GM23338 (cell line): Measurements from ENCODE around the gene TSHZ3. TPM values are rescaled to one million over a fixed set of nuclear protein-coding genes. Genes with fewer than 3 reads are reported as not detected.
A peak's percentile ranks its signal among the peaks of the same experiment; 100 is the strongest.

Experiments used
- ATAC-seq: fragments of 200-7000 bp; cut with Tn5 transposase; 3 replicates; pipeline ENCODE4 v1.9.1; 2020
- DNase-seq: peaks from one replicate; pipeline ENCODE4 v3.0.0-alpha.2; 2015; ENCODE audit warnings: low spot score
- H2AFZ ChIP-seq: fragments of 200-600 bp; sonication (generic); 2 replicates; pipeline ENCODE4 v1.8.0; 2016; ENCODE audit warnings: antibody characterized with exemption, mild to moderate bottlenecking, moderate library complexity
- H3F3A ChIP-seq: fragments of 200-600 bp; sonication (generic); replicated peaks from 2 replicates; pipeline ENCODE4 v1.8.0; 2017; ENCODE audit warnings: antibody characterized with exemption, mixed run types, low read depth
- H3K27ac ChIP-seq: fragments of 200-600 bp; sonication (generic); 2 replicates; pipeline ENCODE4 v1.6.1; 2016; ENCODE audit warnings: low read depth
- H3K27me3 ChIP-seq: fragments of 200-600 bp; sonication (generic); 2 replicates; pipeline ENCODE4 v1.8.0; 2016; ENCODE audit warnings: mild to moderate bottlenecking, mixed run types, moderate library complexity; ENCODE audit not compliant: insufficient read depth
- H3K36me3 ChIP-seq: fragments of 200-600 bp; sonication (generic); 2 replicates; pipeline ENCODE4 v1.8.0; 2016; ENCODE audit warnings: mild to moderate bottlenecking; ENCODE audit not compliant: insufficient read depth
- H3K4me1 ChIP-seq: fragments of 200-600 bp; sonication (generic); 2 replicates; pipeline ENCODE4 v1.8.0; 2016; ENCODE audit warnings: mild to moderate bottlenecking, moderate library complexity; ENCODE audit not compliant: insufficient read depth
- H3K4me2 ChIP-seq: fragments of 200-600 bp; sonication (generic); 2 replicates; pipeline ENCODE4 v1.7.1; 2017; ENCODE audit warnings: mixed run types
- H3K4me3 ChIP-seq: fragments of 200-600 bp; sonication (generic); 2 replicates; pipeline ENCODE4 v1.6.1; 2016; ENCODE audit warnings: mixed run types
- H3K79me2 ChIP-seq: fragments of 200-600 bp; sonication (generic); replicated peaks from 2 replicates; pipeline ENCODE4 v1.8.0; 2017; ENCODE audit warnings: mild to moderate bottlenecking; ENCODE audit not compliant: insufficient read depth
- H3K9me2 ChIP-seq: fragments of 200-600 bp; sonication (generic); 2 replicates; pipeline ENCODE4 v1.8.0; 2017; ENCODE audit not compliant: insufficient read depth
- H4K20me1 ChIP-seq: fragments of 200-600 bp; sonication (generic); replicated peaks from 2 replicates; pipeline ENCODE4 v1.8.0; 2017; ENCODE audit warnings: mild to moderate bottlenecking; ENCODE audit not compliant: insufficient read depth
- H3K27ac Mint-ChIP-seq: 2 replicates; pipeline ENCODE4 v1.8.0; 2020; ENCODE audit warnings: inconsistent platforms, mild to moderate bottlenecking, moderate library complexity, mixed read lengths
- H3K27me3 Mint-ChIP-seq: 3 replicates; pipeline ENCODE4 v1.8.0; 2022; ENCODE audit warnings: low read depth, mild to moderate bottlenecking, moderate library complexity, mixed read lengths, inconsistent platforms; ENCODE audit not compliant: insufficient read depth, poor library complexity
- H3K36me3 Mint-ChIP-seq: 3 replicates; pipeline ENCODE4 v1.8.0; 2021; ENCODE audit warnings: low read depth, mild to moderate bottlenecking, inconsistent platforms, moderate library complexity, mixed read lengths
- H3K4me1 Mint-ChIP-seq: 3 replicates; pipeline ENCODE4 v1.8.0; 2020; ENCODE audit warnings: mild to moderate bottlenecking, inconsistent platforms, mixed read lengths
- H3K4me3 Mint-ChIP-seq: 3 replicates; pipeline ENCODE4 v1.8.0; 2021; ENCODE audit warnings: moderate library complexity, mild to moderate bottlenecking, inconsistent platforms, mixed read lengths
- H3K9me3 Mint-ChIP-seq: 3 replicates; pipeline ENCODE4 v1.8.0; 2020; ENCODE audit warnings: moderate library complexity, mild to moderate bottlenecking, inconsistent platforms, mixed read lengths
- ETS1 ChIP-seq: IDR thresholded peaks from 2 replicates; pipeline ENCODE4 v1.6.1; 2016; ENCODE audit warnings: antibody characterized with exemption
- EZH2 ChIP-seq: fragments of 200-600 bp; sonication (generic); IDR thresholded peaks from one replicate; pipeline ENCODE4 v1.8.0; 2017; ENCODE audit warnings: antibody characterized with exemption, mild to moderate bottlenecking, low read depth; ENCODE audit not compliant: unreplicated experiment
- EZH2phosphoT487 ChIP-seq: fragments of 200-600 bp; sonication (generic); IDR thresholded peaks from one replicate; pipeline ENCODE4 v1.8.1; 2018; ENCODE audit warnings: antibody characterized with exemption; ENCODE audit not compliant: unreplicated experiment
- JUNB ChIP-seq: IDR thresholded peaks from one replicate; pipeline ENCODE4 v1.6.1; 2016; ENCODE audit warnings: antibody characterized with exemption; ENCODE audit not compliant: unreplicated experiment
- POLR2AphosphoS5 ChIP-seq: IDR thresholded peaks from 2 replicates; pipeline ENCODE4 v1.6.1; 2016; ENCODE audit warnings: antibody characterized with exemption, low read depth
- REST ChIP-seq: IDR thresholded peaks from one replicate; pipeline ENCODE4 v1.6.1; 2018; ENCODE audit warnings: antibody characterized with exemption; ENCODE audit not compliant: unreplicated experiment
- STAT1 ChIP-seq: IDR thresholded peaks from one replicate; pipeline ENCODE4 v1.6.1; 2016; ENCODE audit warnings: antibody characterized with exemption; ENCODE audit not compliant: unreplicated experiment
- ZNF331 ChIP-seq: fragments of 250-450 bp; sonication (Bioruptor Pico); IDR thresholded peaks from 2 replicates; pipeline ENCODE4 v1.5.0; 2020; ENCODE audit warnings: low read depth, mild to moderate bottlenecking, moderate library complexity
- polyA plus RNA-seq: library from polyadenylated mRNA; unstranded; fragments of >200 nt; fragmentation: Nextera tagmentation; extraction: Ambion mirVana; gene quantifications from 2 replicates; pipeline ENCODE4 v1.2.1, GENCODE V29; 2016
- total RNA-seq: library from RNA; depleted of rRNA; stranded (reverse); fragments of >200 nt; shearing (Covaris generic); gene quantifications from 2 replicates; pipeline ENCODE4 v1.2.3, GENCODE V29; 2014

TSHZ3 gene
- total and polyA plus RNA-seq, 2 experiments from 2014 or later: 3.8 to 8.9 TPM

GRCh38 chr19:31352782-31353651, 3.8 kb upstream of the TSHZ3 start:
- Mint-ChIP-seq H3K36me3 (peaks cover 2% of the 10 kb centered on the region; the same call in 2 of the 3 replicates), H3K27me3 (peaks cover 73% of the 10 kb centered on the region), H3K9me3 (peaks cover 5% of the 10 kb centered on the region; the same call in 2 of the 3 replicates), H3K27ac (no peak overlapping the region), H3K4me1 (peaks cover 49% of the 10 kb centered on the region), H3K4me3 (peak overlapping the region; percentile 93)
- H3F3A ChIP-seq: peaks cover 10% of the 10 kb centered on the region
- peaks cover 5% of the 10 kb centered on the region; the same call in 1 of the 2 replicates for H3K9me2 ChIP-seq
- peaks cover 49% of the 10 kb centered on the region for H3K4me1 ChIP-seq
- H4K20me1 ChIP-seq: peaks cover 5% of the 10 kb centered on the region
- H3K36me3 ChIP-seq: no peaks in the 10 kb centered on the region
- no peak overlapping the region for H2AFZ ChIP-seq
- TF ChIP-seq REST: no peak
- peak; percentile 78 for TF ChIP-seq EZH2
- no peak for ATAC-seq
- H3K4me3 ChIP-seq: peak overlapping the region; percentile 83
- DNase-seq: peak; percentile 59
- peaks cover 5% of the 10 kb centered on the region for H3K79me2 ChIP-seq
- peaks cover 77% of the 10 kb centered on the region for H3K27me3 ChIP-seq
- no peak overlapping the region for H3K27ac ChIP-seq
- H3K4me2 ChIP-seq: peak overlapping the region; percentile 98

- H3K27ac Mint-ChIP-seq: no peak overlapping the region
These were observed 3.1 kb upstream of the TSHZ3 start for GRCh38 chr19:31352296-31352781.

GRCh38 chr19:31351855-31352195, 2.6 kb upstream of the TSHZ3 start:
- H3K27ac ChIP-seq: no peak overlapping the region
- peaks cover 77% of the 10 kb centered on the region for H3K27me3 ChIP-seq
- peaks cover 56% of the 10 kb centered on the region for H3K4me1 ChIP-seq
- peak; percentile 2 for ATAC-seq
- H3K9me2 ChIP-seq: no peaks in the 10 kb centered on the region
- no peaks in the 10 kb centered on the region for H3K36me3 ChIP-seq
- Mint-ChIP-seq H3K9me3 (peaks cover 5% of the 10 kb centered on the region; the same call in 2 of the 3 replicates), H3K27me3 (peaks cover 71% of the 10 kb centered on the region), H3K27ac (no peak overlapping the region), H3K36me3 (peaks cover 2% of the 10 kb centered on the region; the same call in 2 of the 3 replicates), H3K4me3 (peak overlapping the region; percentile 93), H3K4me1 (peaks cover 58% of the 10 kb centered on the region)
- peak overlapping the region; percentile 83 for H3K4me3 ChIP-seq
- peaks cover 11% of the 10 kb centered on the region for H4K20me1 ChIP-seq
- H3K79me2 ChIP-seq: peaks cover 17% of the 10 kb centered on the region
- DNase-seq: no peak
- peak overlapping the region; percentile 98 for H3K4me2 ChIP-seq
- H2AFZ ChIP-seq: peak overlapping the region; percentile 52; the same call in 1 of the 2 replicates
- peaks cover 10% of the 10 kb centered on the region for H3F3A ChIP-seq
- no peak for TF ChIP-seq EZH2phosphoT487
- no peak for TF ChIP-seq ZNF331
- TF ChIP-seq ETS1: no peak
- TF ChIP-seq JUNB: no peak
- TF ChIP-seq STAT1: no peak

More at GRCh38 chr19:31352296-31352781, 3.1 kb upstream of the TSHZ3 start:
- Histone ChIP-seq H3K4me2 (peak overlapping the region; percentile 98), H3K9me2 (peaks cover under 1% of the 10 kb centered on the region; the same call in 1 of the 2 replicates), H2AFZ (no peak overlapping the region), H3K27me3 (peaks cover 77% of the 10 kb centered on the region), H3F3A (peaks cover 10% of the 10 kb centered on the region), H3K4me3 (peak overlapping the region; percentile 83), H3K4me1 (peaks cover 53% of the 10 kb centered on the region), H3K36me3 (no peaks in the 10 kb centered on the region), H4K20me1 (peaks cover 10% of the 10 kb centered on the region), H3K27ac (no peak overlapping the region), H3K79me2 (peaks cover 12% of the 10 kb centered on the region)
- no peak for ATAC-seq
- Mint-ChIP-seq H3K4me1 (peaks cover 55% of the 10 kb centered on the region), H3K9me3 (peaks cover 5% of the 10 kb centered on the region; the same call in 2 of the 3 replicates), H3K4me3 (peak overlapping the region; percentile 93), H3K27me3 (peaks cover 75% of the 10 kb centered on the region), H3K36me3 (peaks cover 2% of the 10 kb centered on the region; the same call in 2 of the 3 replicates)
- TF ChIP-seq ZNF331 (no peak), POLR2AphosphoS5 (peak; percentile 20), EZH2 (no peak)
- DNase-seq: peak; percentile 62
